ENCODE results near the gene MMP12. TPM values are rescaled to one million over a fixed set of nuclear protein-coding genes. Genes with fewer than 3 reads are reported as not detected.

MMP12 gene
- total and polyA plus RNA-seq, 9 donors = not detected

GRCh38 chr11:102833731-102834130, 41.1 kb downstream of the MMP12 start:
- Histone ChIP-seq H3K27ac (ENCODE audit: low read length) (no peak overlapping the region), H3K4me1 (ENCODE audit: control insufficient read depth, insufficient read depth, low read length) (no peaks in the 10 kb centered on the region), H3K4me3 (ENCODE audit: low read length) (no peak overlapping the region), H3K27me3 (ENCODE audit: control insufficient read depth, insufficient read depth, low read length) (peaks cover 5% of the 10 kb centered on the region), H3K9me3 (replicated peaks; ENCODE audit: control insufficient read depth, low read depth, low read length) (no peaks in the 10 kb centered on the region), H3K36me3 (ENCODE audit: control insufficient read depth, insufficient read depth, low read length) (no peaks in the 10 kb centered on the region)
- WGBS (ENCODE audit: insufficient coverage) = 100% methylated on average over 1 of the region's 2 CpGs
- no peak for DNase-seq

DNA sequence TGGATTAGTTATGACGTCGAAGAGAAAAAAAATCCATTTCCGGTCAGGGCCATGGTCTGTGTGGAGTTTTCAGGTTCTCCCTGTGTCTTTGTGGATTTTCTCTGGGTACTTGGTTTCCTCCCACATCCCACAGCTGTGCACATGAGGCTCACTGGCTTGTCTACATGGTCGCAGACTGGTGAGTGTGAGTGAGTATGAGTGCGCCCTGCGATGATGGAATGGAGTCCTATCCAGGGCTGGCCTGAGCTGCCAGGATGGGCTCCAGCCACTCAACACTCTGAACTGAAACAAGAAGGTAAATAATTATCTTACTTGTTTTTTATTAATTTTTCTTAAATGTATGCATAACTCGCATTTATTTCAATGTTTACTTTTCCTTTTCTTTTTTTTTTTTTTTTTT, 42.2 kb downstream of the MMP12 start:
- no peak for DNase-seq
- H3K27ac ChIP-seq (ENCODE audit: low read length) = no peak overlapping the region
- 60% methylated on average over 1 of the region's 7 CpGs for WGBS (ENCODE audit: insufficient coverage)
- H3K4me1 ChIP-seq (ENCODE audit: control insufficient read depth, insufficient read depth, low read length) = no peaks in the 10 kb centered on the region
- H3K36me3 ChIP-seq (ENCODE audit: control insufficient read depth, insufficient read depth, low read length) = no peaks in the 10 kb centered on the region
- H3K27me3 ChIP-seq (ENCODE audit: control insufficient read depth, insufficient read depth, low read length) = peaks cover 5% of the 10 kb centered on the region
- H3K9me3 ChIP-seq (replicated peaks; ENCODE audit: control insufficient read depth, low read depth, low read length) = no peaks in the 10 kb centered on the region
- no peak overlapping the region for H3K4me3 ChIP-seq (ENCODE audit: low read length)

GRCh38 chr11:102831489-102832440, 43.0 kb downstream of the MMP12 start:
- H3K9me3 ChIP-seq (replicated peaks; ENCODE audit: control insufficient read depth, low read depth, low read length) = no peaks in the 10 kb centered on the region
- H3K4me3 ChIP-seq (ENCODE audit: low read length) = peak overlapping the region; percentile 33

GRCh38 chr11:102831128-102831488, 43.7 kb downstream of the MMP12 start:
- Histone ChIP-seq H3K9me3 (replicated peaks; ENCODE audit: control insufficient read depth, low read depth, low read length) (peaks cover under 1% of the 10 kb centered on the region), H3K4me1 (ENCODE audit: control insufficient read depth, insufficient read depth, low read length) (no peaks in the 10 kb centered on the region), H3K36me3 (ENCODE audit: control insufficient read depth, insufficient read depth, low read length) (no peaks in the 10 kb centered on the region), H3K27me3 (ENCODE audit: control insufficient read depth, insufficient read depth, low read length) (peaks cover 5% of the 10 kb centered on the region), H3K27ac (ENCODE audit: low read length) (no peak overlapping the region), H3K4me3 (ENCODE audit: low read length) (no peak overlapping the region)
- no peak for DNase-seq
- 22% methylated on average over 1 of the region's 2 CpGs for WGBS (ENCODE audit: insufficient coverage)

More at GRCh38 chr11:102831489-102832440, 43.0 kb downstream of the MMP12 start:
- H3K4me1 ChIP-seq (ENCODE audit: control insufficient read depth, insufficient read depth, low read length) = no peaks in the 10 kb centered on the region
- peak; percentile 84 for DNase-seq
- no peaks in the 10 kb centered on the region for H3K36me3 ChIP-seq (ENCODE audit: control insufficient read depth, insufficient read depth, low read length)
- no peak overlapping the region for H3K27ac ChIP-seq (ENCODE audit: low read length)
- WGBS (ENCODE audit: insufficient coverage) = 45% methylated on average over 22 of the region's 38 CpGs
- peaks cover 5% of the 10 kb centered on the region for H3K27me3 ChIP-seq (ENCODE audit: control insufficient read depth, insufficient read depth, low read length)

DNA sequence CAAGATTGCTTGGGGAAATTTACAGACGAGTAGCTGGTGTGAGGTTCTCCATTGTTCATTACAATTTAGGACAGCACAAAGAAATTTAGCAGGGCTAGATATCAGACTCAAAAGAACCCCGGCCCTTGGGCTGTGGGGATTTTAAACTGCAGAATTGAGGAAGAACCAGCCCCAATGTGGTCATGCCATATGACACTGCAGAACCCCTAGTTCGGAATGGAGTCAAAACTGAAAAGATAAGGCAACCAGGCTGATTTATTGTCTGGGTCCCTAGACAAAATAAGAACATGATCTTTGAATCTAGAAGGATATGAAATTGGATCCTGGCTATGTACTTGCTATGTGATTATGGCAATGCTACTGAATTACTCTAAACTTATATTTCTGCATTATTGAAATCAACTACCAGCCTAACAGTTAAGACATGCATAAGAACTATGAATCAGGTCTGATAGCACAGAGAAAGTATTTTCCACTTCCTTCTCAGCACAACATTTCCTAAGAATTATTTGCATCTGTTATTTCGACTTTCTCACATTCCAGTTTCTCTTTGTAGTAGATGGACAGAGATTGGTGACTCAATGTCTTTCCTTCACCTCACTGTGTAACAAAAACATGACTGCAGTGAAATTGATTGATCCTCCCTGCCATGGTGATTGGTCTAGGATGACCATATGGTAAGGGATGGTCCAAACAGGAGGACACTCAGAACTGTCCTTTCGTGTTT, 44.6 kb downstream of the MMP12 start:
- peaks cover 2% of the 10 kb centered on the region for H3K9me3 ChIP-seq (replicated peaks; ENCODE audit: control insufficient read depth, low read depth, low read length)
- H3K36me3 ChIP-seq (ENCODE audit: control insufficient read depth, insufficient read depth, low read length) = no peaks in the 10 kb centered on the region
- H3K27me3 ChIP-seq (ENCODE audit: control insufficient read depth, insufficient read depth, low read length) = peaks cover 5% of the 10 kb centered on the region
- H3K27ac ChIP-seq (ENCODE audit: low read length) = no peak overlapping the region
- WGBS (ENCODE audit: insufficient coverage) = 78% methylated on average over 3 of the region's 5 CpGs
- H3K4me3 ChIP-seq (ENCODE audit: low read length) = no peak overlapping the region
- DNase-seq = no peak
- no peaks in the 10 kb centered on the region for H3K4me1 ChIP-seq (ENCODE audit: control insufficient read depth, insufficient read depth, low read length)

DNA sequence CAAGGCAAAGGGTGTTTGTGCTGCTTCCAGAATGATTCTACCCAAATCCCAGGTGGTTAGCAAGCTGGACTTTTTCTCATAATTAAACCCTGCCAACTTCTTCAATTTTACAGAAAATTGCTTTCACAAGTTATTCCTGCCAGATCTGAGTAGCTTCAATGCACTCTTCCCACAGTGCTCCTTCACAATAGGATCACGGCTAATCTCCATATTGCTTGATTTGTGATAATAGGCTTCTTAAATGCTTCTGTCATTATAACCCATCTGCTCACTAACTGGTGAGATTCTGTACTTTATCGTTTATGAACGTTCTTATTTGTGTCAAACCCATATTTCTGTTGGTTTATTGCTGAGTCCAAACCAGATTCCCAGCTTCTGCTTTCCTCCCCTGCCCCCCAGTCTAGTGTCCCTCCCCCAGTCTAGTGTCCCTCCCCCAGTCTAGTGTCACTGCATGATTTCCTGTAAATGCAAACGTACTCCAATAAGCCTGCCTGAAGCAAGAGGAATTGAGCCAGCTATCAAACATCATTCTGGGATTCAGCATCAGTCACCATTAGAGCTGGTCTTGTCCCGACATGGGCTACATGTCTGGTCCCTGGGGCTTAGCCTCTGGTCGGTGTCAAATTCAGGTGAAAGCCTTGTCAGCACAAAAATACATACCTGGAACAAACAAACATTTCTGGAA, 45.3 kb downstream of the MMP12 start:
- no peaks in the 10 kb centered on the region for H3K4me1 ChIP-seq (ENCODE audit: control insufficient read depth, insufficient read depth, low read length)
- DNase-seq = no peak
- peaks cover 2% of the 10 kb centered on the region for H3K9me3 ChIP-seq (replicated peaks; ENCODE audit: control insufficient read depth, low read depth, low read length)
- H3K36me3 ChIP-seq (ENCODE audit: control insufficient read depth, insufficient read depth, low read length) = no peaks in the 10 kb centered on the region
- no peak overlapping the region for H3K4me3 ChIP-seq (ENCODE audit: low read length)
- H3K27ac ChIP-seq (ENCODE audit: low read length) = no peak overlapping the region
- 53% methylated on average over 4 of the region's 6 CpGs for WGBS (ENCODE audit: insufficient coverage)
- peaks cover 5% of the 10 kb centered on the region for H3K27me3 ChIP-seq (ENCODE audit: control insufficient read depth, insufficient read depth, low read length)

GRCh38 chr11:102824556-102824955, 50.2 kb downstream of the MMP12 start:
- DNase-seq = no peak
- H3K27me3 ChIP-seq (ENCODE audit: control insufficient read depth, insufficient read depth, low read length) = no peaks in the 10 kb centered on the region
- peaks cover 2% of the 10 kb centered on the region for H3K9me3 ChIP-seq (replicated peaks; ENCODE audit: control insufficient read depth, low read depth, low read length)
- H3K36me3 ChIP-seq (ENCODE audit: control insufficient read depth, insufficient read depth, low read length) = no peaks in the 10 kb centered on the region
- WGBS (ENCODE audit: insufficient coverage) = no CpG with 5 or more reads among the region's 1 CpG
- H3K27ac ChIP-seq (ENCODE audit: low read length) = no peak overlapping the region
- H3K4me1 ChIP-seq (ENCODE audit: control insufficient read depth, insufficient read depth, low read length) = no peaks in the 10 kb centered on the region
- H3K4me3 ChIP-seq (ENCODE audit: low read length) = no peak overlapping the region

- Histone ChIP-seq H3K27ac (ENCODE audit: low read length) (no peak overlapping the region), H3K36me3 (ENCODE audit: control insufficient read depth, insufficient read depth, low read length) (no peaks in the 10 kb centered on the region), H3K9me3 (replicated peaks; ENCODE audit: control insufficient read depth, low read depth, low read length) (no peaks in the 10 kb centered on the region), H3K27me3 (ENCODE audit: control insufficient read depth, insufficient read depth, low read length) (no peaks in the 10 kb centered on the region), H3K4me3 (ENCODE audit: low read length) (no peak overlapping the region), H3K4me1 (ENCODE audit: control insufficient read depth, insufficient read depth, low read length) (no peaks in the 10 kb centered on the region)
- DNase-seq = no peak
- WGBS (ENCODE audit: insufficient coverage) = 67% methylated on average over 5 of the region's 6 CpGs
These were observed 55.3 kb downstream of the MMP12 start for GRCh38 chr11:102819491-102819890.

- Histone ChIP-seq H3K4me3 (ENCODE audit: low read length) (no peak overlapping the region), H3K4me1 (ENCODE audit: control insufficient read depth, insufficient read depth, low read length) (no peaks in the 10 kb centered on the region), H3K36me3 (ENCODE audit: control insufficient read depth, insufficient read depth, low read length) (no peaks in the 10 kb centered on the region), H3K27ac (ENCODE audit: low read length) (no peak overlapping the region), H3K27me3 (ENCODE audit: control insufficient read depth, insufficient read depth, low read length) (no peaks in the 10 kb centered on the region), H3K9me3 (replicated peaks; ENCODE audit: control insufficient read depth, low read depth, low read length) (no peaks in the 10 kb centered on the region)
- no peak for DNase-seq
- no CpG with 5 or more reads among the region's 1 CpG for WGBS (ENCODE audit: insufficient coverage)
These were observed 61.3 kb downstream of the MMP12 start for GRCh38 chr11:102813484-102813883.

All from muscle of leg (tissue), 11 donors.